HepG2 (cell line): ENCODE results near the gene ABAT. TPM values are rescaled to one million over a fixed set of nuclear protein-coding genes. Genes with fewer than 3 reads are reported as not detected.

ENCODE experiments used
- ATAC-seq: fragments of 200-7000 bp; cut with Tn5 transposase; 3 replicates; pipeline ENCODE4 v1.9.1; 2020; ENCODE audit warnings: mild to moderate bottlenecking, moderate library complexity
- BruUV-seq: library from RNA; stranded (reverse); fragments of 400-500 nt; replicated peaks from 2 replicates; lab custom pipeline; 2021; lab: Mats Ljungman, UMichigan
- CTCF ChIA-PET: fragments of 300-600 bp; formaldehyde crosslinking; extraction: SDS; loops from one replicate; lab custom pipeline; 2021; ENCODE audit warnings: low total read pairs, inconsistent platforms, low intra/inter-chr PET ratio; lab: Yijun Ruan, JAX
- POLR2A ChIA-PET: fragments of 350-600 bp; sonication (Branson Sonifier 250); formaldehyde crosslinking; loops from one replicate; lab custom pipeline; 2020; ENCODE audit warnings: antibody characterized with exemption, inconsistent platforms; lab: Yijun Ruan, JAX
- DNase-seq: peaks from one replicate; pipeline ENCODE4 v3.0.0-alpha.2; 2015; ENCODE audit warnings: low spot score
- FAIRE-seq: peaks from 3 replicates; lab custom pipeline; 2011; peaks lifted over from hg19 to GRCh38; lab: Jason Lieb, UNC
- H2AFZ ChIP-seq: one replicate; pipeline ENCODE4 v1.6.1; 2011; ENCODE audit warnings: low read length, inconsistent platforms
- H3K27ac ChIP-seq: fragments of 300-600 bp; 3 replicates; pipeline ENCODE4 v1.8.0; 2011; ENCODE audit warnings: mixed run types, mild to moderate bottlenecking, mixed read lengths, low read length, inconsistent platforms; ENCODE audit not compliant: insufficient read depth; ENCODE audit errors: extremely low read length
- H3K27me3 ChIP-seq, 2 experiments: fragments of 200-600 bp in 1 of 2; 2 replicates in 1 of 2; 3 replicates in 1 of 2; pipeline versions ENCODE4 v1.6.0 to v1.8.0; 2011; ENCODE audit warnings: low read length in 2 of 2, mild to moderate bottlenecking in 2 of 2, moderate library complexity in 2 of 2, inconsistent platforms in 1 of 2; ENCODE audit not compliant: insufficient read depth in 2 of 2, control insufficient read depth in 1 of 2
- H3K36me3 ChIP-seq, 2 experiments: fragments of 200-600 bp in 1 of 2; replicated peaks in 1 of 2; 2 replicates in 1 of 2; 3 replicates in 1 of 2; pipeline versions ENCODE4 v1.5.1 to v1.8.0; 2011; ENCODE audit warnings: low read length in 2 of 2, inconsistent platforms in 1 of 2; ENCODE audit not compliant: insufficient read depth in 2 of 2, control insufficient read depth in 1 of 2
- H3K4me1 ChIP-seq: 2 replicates; pipeline ENCODE4 v1.5.1; 2012; ENCODE audit warnings: low read length, inconsistent platforms; ENCODE audit not compliant: insufficient read depth
- H3K4me2 ChIP-seq: 2 replicates; pipeline ENCODE4 v1.6.0; 2011; ENCODE audit warnings: low read depth, low read length, inconsistent platforms
- H3K4me3 ChIP-seq, 3 experiments: fragments of 200-600 bp in 1 of 3; sonication (generic), shearing (Covaris generic) in 1 of 3; replicated peaks in 1 of 3; 2 replicates each; pipeline ENCODE4 v1.5.1; 2011 to 2016; ENCODE audit warnings: low read length in 3 of 3, inconsistent platforms in 2 of 3, low read depth in 2 of 3, mild to moderate bottlenecking in 2 of 3, control low read depth in 1 of 3, mixed read lengths in 1 of 3; ENCODE audit not compliant: insufficient read depth in 1 of 3
- H3K79me2 ChIP-seq: one replicate; pipeline ENCODE4 v1.6.1; 2011; ENCODE audit warnings: low read length, inconsistent platforms; ENCODE audit not compliant: insufficient read depth
- H3K9ac ChIP-seq: 2 replicates; pipeline ENCODE4 v1.6.0; 2011; ENCODE audit warnings: mild to moderate bottlenecking, low read depth, low read length, inconsistent platforms; ENCODE audit not compliant: insufficient read depth
- H3K9me3 ChIP-seq: 2 replicates; pipeline ENCODE4 v1.5.1; 2012; ENCODE audit warnings: mild to moderate bottlenecking, low read length
- H4K20me1 ChIP-seq: 2 replicates; pipeline ENCODE4 v1.6.0; 2011; ENCODE audit warnings: inconsistent platforms, mild to moderate bottlenecking, low read length, moderate library complexity; ENCODE audit not compliant: insufficient read depth
- DPF2 ChIP-seq: sonication (generic); formaldehyde crosslinking; IDR thresholded peaks from 2 replicates; pipeline ENCODE4 v1.4.0; 2020; ENCODE audit warnings: mild to moderate bottlenecking, low read depth, missing genetic modification reagents, borderline replicate concordance
- DR1 ChIP-seq: sonication (generic); formaldehyde crosslinking; IDR thresholded peaks from 2 replicates; pipeline ENCODE4 v1.8.0; 2021; ENCODE audit warnings: mild to moderate bottlenecking, missing genetic modification reagents, inconsistent platforms
- HBP1 ChIP-seq: IDR thresholded peaks from 2 replicates; pipeline ENCODE4 v1.6.1; 2016; ENCODE audit warnings: low read depth, control low read depth
- JDP2 ChIP-seq: sonication (generic); formaldehyde crosslinking; IDR thresholded peaks from 2 replicates; pipeline ENCODE4 v1.8.1; 2022; ENCODE audit warnings: missing genetic modification reagents, borderline replicate concordance
- NR2F6 ChIP-seq, 2 experiments: IDR thresholded peaks; 2 replicates each; pipeline ENCODE4 v1.6.1; 2016; ENCODE audit warnings: antibody characterized with exemption in 1 of 2, mild to moderate bottlenecking in 1 of 2
- RNF2 ChIP-seq: fragments of 450-650 bp; conservative IDR thresholded peaks from 2 replicates; pipeline ENCODE4 v1.6.1; 2016; ENCODE audit warnings: low read depth
- ZFP36 ChIP-seq: fragments of 150-350 bp; IDR thresholded peaks from 2 replicates; pipeline ENCODE4 v1.6.1; 2018; ENCODE audit warnings: borderline replicate concordance, low read length, low read depth; ENCODE audit not compliant: partially characterized antibody
- ZMYM3 ChIP-seq: sonication (generic); formaldehyde crosslinking; IDR thresholded peaks from 2 replicates; pipeline ENCODE4 v1.5.1; 2020; ENCODE audit warnings: mild to moderate bottlenecking, missing genetic modification reagents
- ZNF557 ChIP-seq: sonication (generic); formaldehyde crosslinking; IDR thresholded peaks from 2 replicates; pipeline ENCODE4 v1.4.0; 2020; ENCODE audit warnings: missing genetic modification reagents
- ZNF605 ChIP-seq: sonication (generic); formaldehyde crosslinking; IDR thresholded peaks from 2 replicates; pipeline ENCODE4 v1.8.0; 2022; ENCODE audit warnings: mild to moderate bottlenecking, missing genetic modification reagents
- ZNF652 ChIP-seq: IDR thresholded peaks from 2 replicates; pipeline ENCODE4 v1.6.1; 2016; ENCODE audit warnings: low read depth, borderline replicate concordance
- ZNF674 ChIP-seq: sonication (generic); formaldehyde crosslinking; IDR thresholded peaks from 2 replicates; pipeline ENCODE4 v1.5.0; 2020; ENCODE audit warnings: low read depth, mild to moderate bottlenecking, missing genetic modification reagents
- ZNF749 ChIP-seq: sonication (generic); formaldehyde crosslinking; IDR thresholded peaks from 2 replicates; pipeline ENCODE4 v1.8.0; 2022; ENCODE audit warnings: mild to moderate bottlenecking, missing genetic modification reagents, moderate library complexity, borderline replicate concordance
- WGBS: methylation state at CpG from one replicate; pipeline ENCODE4 v1.1.6; 2017; ENCODE audit warnings: low lambda C conversion rate; 5-methylcytosine and 5-hydroxymethylcytosine counted together
- in situ Hi-C: cut with HindIII; loops from 2 replicates; pipeline ENCODE4 v1.10.0; 2017; ENCODE audit warnings: low pct_unique_long_range_greater_than_20kb; ENCODE audit not compliant: extremely low pct_ligation_motif_present
- intact Hi-C: fragments of 100-400 bp; cut with micrococcal nuclease; formaldehyde crosslinking; loops from one replicate; pipeline ENCODE4 v1.10.0; 2022; ENCODE audit not compliant: unreplicated experiment
- polyA plus RNA-seq, 8 experiments: library from polyadenylated mRNA; depleted of rRNA in 3 of 8; stranded (reverse) in 7 of 8; unstranded in 1 of 8; fragments of >200 nt; fragmentation: Illumina TruSeq in 4 of 8; extraction: Trizol in 4 of 8; gene quantifications; 2 replicates each; pipeline versions ENCODE4 v1.2.1 to v1.2.3, GENCODE V29; 2011 to 2016; ENCODE audit warnings: low read depth in 4 of 8, missing spikeins in 1 of 8, mixed read lengths in 1 of 8; ENCODE audit not compliant: insufficient read depth in 1 of 8
- total RNA-seq, 5 experiments: library from RNA; depleted of rRNA; stranded (reverse); fragments of >200 nt; fragmentation: Illumina TruSeq; extraction: Trizol; gene quantifications; 2 replicates each; pipeline ENCODE4 v1.2.3, GENCODE V29; 2016; ENCODE audit warnings: low read depth in 1 of 5

The ABAT gene
- total and polyA plus RNA-seq, 2 of the 13 experiments (the other 11 are each of a cell fraction or from before 2014, with no cell fraction given), result 47.6 to 97.3 TPM

GRCh38 chr16:8645831-8646230 lies 28.6 kb upstream of the ABAT start:
- FAIRE-seq (no peak), DNase-seq (no peak), ATAC-seq (no peak)
- no TSS peak for BruUV-seq
- Histone ChIP-seq H3K9ac (no peak overlapping the region), H3K4me1 (peaks cover 10% of the 10 kb centered on the region), H3K9me3 (no peaks in the 10 kb centered on the region), H3K27ac (no peak overlapping the region), H3K79me2 (no peaks in the 10 kb centered on the region), H3K27me3 (no peaks in the 10 kb centered on the region), H3K4me2 (no peak overlapping the region), H4K20me1 (no peaks in the 10 kb centered on the region), H3K36me3 (peaks cover 59 to 77% of the 10 kb centered on the region in 2 experiments), H2AFZ (no peak overlapping the region), H3K4me3 (no peak overlapping the region)
- ChIA-PET CTCF (no interaction called here), POLR2A (no interaction called here)
- in situ Hi-C loops (no loop called here), intact Hi-C loops (no loop called here)
- 95% methylated on average over 13 of the region's 13 CpGs for WGBS
- TF ChIP-seq RNF2 (no peak), HBP1 (no peak), DPF2 (no peak), JDP2 (CRISPR knock-in tag) (no peak), ZNF605 (CRISPR knock-in tag) (no peak), ZNF652 (CRISPR knock-in tag) (no peak), ZMYM3 (no peak), NR2F6 (IDR thresholded peaks at IDR 0.05) (no peak), NR2F6 (CRISPR knock-in tag; IDR thresholded peaks at IDR 0.05) (no peak), DR1 (CRISPR knock-in tag) (no peak), ZFP36 (no peak), ZNF749 (no peak), ZNF557 (CRISPR knock-in tag) (no peak), ZNF674 (no peak)
